NCI-H1694 treated with DMSO at 0.1 percent for 48 hours (cell line): ENCODE measurements around the gene CAMTA1.

Experiments
- DNase-seq: peaks from one replicate; lab custom pipeline; 2025; lab: John Stamatoyannopoulos, UW

Gene CAMTA1

DNA sequence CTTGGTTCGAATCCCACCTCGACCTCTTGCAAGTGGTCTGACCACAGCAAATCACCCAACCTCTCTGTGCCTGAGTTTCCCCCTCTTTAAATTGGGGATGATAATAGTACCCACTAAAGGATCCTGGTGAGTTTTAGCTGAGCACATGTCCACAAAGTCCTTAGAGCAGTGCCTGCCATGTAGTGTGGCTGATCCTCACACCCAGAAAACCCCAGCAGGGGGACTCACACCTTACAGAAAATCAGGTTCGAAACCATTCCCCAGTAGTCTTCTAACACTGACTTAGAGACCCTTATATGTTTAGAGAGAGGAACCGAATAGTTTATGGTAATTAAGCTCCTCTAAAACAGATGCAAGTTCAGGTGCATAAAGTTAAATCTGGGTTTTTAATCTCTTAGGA is 89.0 kb downstream of the CAMTA1 start:
- DNase-seq, result no peak

- DNase-seq, result no peak
These were observed 95.9 kb downstream of the CAMTA1 start for GRCh38 chr1:6880951-6881690.

DNA sequence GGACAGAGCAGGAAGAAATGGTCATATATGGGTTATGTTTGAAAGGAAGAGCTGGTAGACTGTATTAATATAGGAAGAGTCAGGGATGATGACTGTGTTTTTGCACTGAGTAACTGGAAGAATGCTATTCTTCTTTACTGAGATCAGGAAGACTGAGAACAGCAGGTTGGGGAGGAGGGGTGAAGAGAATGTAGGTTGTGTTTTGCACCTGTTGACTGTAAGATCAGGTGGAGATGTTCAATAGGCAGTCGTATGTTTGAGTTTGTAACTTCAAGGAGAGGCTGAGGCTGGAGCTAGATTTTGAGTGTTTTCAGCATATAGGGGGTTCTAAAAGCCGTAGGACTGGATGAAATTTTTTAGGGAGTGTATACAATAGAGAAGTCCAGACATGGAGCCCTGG is 97.2 kb downstream of the CAMTA1 start:
- DNase-seq, result no peak

- DNase-seq, result no peak
These were observed 99.4 kb downstream of the CAMTA1 start for GRCh38 chr1:6884652-6885153.

DNA sequence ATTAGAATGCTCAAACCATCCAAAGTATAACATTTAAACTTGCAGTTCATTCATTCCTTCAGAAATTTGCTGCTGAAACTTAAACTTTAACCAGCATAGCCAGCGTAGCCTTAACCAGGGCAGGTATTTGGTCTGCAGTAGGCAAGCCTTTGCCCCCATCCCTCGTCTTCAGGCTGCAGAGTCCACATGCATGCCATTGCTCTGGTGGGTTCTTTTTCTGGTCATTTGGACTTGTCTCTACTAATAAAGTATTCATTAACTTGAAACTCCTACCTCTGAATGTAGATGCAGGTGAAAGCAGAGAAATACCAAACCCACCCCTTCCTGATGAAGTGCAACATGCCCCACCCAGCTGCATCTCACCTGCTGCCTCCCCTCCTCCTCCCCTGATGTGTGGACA is 100.2 kb downstream of the CAMTA1 start:
- no peak for DNase-seq

DNA sequence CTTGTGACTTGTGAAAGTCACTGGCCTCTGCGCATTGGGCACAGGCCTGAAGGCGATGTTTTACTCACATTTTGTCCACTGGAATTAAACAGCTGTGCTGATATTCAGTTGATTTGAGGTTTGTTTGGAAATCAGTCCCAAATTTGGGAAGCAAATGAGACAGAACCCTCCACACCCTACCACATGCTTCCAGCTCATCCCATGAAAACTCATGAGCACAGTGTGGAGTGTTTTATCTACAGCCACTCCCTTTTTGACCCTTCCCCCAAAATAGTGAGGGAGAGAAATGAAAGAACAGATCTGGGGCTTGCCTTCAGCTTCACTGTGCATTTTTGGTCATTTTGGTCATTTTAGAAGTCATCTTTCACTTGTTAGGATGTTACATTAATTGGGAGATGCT is 101.3 kb downstream of the CAMTA1 start:
- DNase-seq, result no peak

GRCh38 chr1:6888268-6888667 is 103.0 kb downstream of the CAMTA1 start:
- no peak for DNase-seq

DNA sequence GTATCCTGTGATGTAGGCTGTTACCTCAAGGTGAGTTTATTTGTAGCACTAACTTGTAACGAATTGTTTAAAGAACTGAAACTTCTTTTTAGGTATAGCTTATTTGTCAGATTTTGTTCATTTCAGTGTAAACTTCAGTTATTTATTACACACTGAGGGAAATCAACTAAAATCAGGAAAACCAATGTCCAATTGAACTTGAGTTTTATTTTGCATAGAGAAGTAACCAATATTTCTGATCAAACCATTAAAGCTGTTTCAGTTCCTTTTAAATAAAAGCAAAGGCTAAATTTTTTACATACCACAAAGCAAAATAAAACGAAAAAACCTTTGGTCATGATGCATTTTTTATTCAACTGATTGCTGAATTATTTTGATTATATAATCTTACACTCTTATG is 103.6 kb downstream of the CAMTA1 start:
- DNase-seq, result no peak

DNA sequence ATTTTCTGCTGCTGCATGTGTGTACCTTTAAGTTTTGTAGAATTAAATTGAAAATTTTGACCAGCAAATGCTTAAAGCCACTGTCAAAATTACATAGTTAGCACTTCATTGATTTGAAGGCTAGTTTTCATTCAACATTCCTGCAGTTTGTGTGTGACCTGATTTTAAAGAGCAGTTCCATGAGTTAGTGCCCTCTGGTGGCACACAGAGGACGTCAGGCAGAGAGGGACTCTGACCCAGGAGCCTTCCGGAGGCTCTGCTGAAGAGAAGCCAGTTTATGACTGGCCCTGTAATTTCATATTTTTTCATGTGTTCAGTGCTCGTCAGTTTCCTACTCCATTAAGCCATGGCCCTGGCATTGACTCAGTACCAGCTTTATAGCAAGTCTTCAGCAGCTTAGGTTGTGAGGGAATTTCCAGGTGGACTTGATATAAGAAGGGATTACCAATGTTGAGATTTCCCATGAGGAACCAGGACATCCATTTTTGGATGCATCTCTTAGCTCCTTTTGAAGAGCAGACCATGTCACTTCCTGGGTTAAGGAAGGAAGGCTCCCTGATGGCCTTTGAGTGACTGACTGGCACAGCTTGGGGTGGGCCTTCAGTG is 104.7 kb downstream of the CAMTA1 start:
- peak; percentile 2 for DNase-seq

GRCh38 chr1:6890686-6891085 is 105.4 kb downstream of the CAMTA1 start:
- no peak for DNase-seq

DNA sequence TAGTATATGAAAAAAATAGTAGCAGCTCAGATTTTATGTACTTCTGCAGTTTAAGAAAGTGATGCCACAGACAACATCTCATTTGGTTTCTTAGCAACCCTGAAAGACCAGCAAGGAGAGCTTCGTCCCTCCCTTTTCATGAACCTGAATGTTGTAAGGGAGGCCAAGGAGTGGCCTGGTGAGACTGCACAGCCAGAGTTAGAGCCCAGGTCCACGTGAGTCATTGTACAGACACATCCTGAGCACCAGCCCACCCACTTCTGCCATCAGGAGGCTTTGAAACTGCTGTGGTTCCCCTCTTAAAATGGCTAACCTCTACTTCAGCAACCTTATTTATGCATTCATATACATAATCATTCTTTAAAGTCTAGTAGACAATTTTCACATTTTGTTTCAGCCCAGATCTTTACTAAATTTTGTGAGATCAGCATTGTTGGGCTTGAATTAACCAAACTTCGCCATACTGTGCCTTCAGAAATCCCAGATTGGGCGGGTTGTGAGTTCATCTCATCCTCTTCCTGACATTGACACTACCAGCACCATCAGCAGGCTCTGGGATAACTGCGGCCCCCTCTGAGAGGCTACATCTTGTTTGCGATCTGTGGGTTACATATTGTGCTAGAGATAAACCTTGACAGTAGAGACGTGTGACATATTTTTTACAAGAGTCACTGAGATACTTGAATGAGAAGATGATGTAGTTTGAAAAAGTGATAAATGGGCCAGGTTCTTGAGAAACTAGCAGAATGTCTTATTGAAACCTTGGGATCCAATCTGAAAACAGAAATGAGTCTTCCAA is 106.7 kb downstream of the CAMTA1 start:
- no peak for DNase-seq

- no peak for DNase-seq
These were observed 108.1 kb downstream of the CAMTA1 start for GRCh38 chr1:6893388-6893787.

DNA sequence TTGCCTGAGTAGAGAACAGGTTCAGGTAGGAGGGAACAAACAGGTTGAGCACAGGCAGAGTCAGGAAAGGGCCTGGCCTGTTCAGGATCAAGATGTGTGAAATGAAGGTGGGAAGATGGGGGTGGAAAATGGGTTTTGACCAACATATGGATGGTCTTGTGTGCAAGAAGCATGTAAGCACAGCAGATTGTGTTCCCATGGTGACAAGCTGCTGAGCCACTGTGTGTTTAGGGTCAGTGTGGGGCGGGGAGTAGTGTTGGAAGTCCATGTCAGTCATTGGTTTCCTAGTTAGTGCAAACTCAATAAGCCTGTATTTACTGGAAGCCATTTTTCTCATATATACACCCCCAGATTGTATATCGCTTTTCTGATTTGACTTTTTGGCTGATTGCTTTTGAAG is 111.9 kb downstream of the CAMTA1 start:
- no peak for DNase-seq

GRCh38 chr1:6898974-6899539 is 113.8 kb downstream of the CAMTA1 start:
- DNase-seq, result no peak

GRCh38 chr1:6899621-6900020 is 114.4 kb downstream of the CAMTA1 start:
- no peak for DNase-seq

DNA sequence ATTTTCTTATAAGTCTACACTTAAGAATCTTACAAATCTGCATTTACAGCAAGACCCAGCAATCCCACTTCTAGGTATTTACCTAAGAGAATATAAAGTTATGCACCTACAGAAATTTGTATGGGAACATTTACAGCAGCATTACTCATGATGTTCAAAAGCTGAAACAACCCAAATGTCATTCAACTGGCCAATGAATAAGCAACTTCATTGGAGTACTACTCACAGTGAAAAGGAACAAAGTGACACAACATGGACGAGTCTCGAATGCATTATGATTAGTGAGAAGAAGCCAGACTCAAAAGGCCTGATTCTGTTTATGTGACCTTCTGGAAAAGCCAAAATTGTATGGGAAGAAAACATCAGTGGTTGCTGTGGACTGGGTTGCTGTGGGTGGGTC is 116.9 kb downstream of the CAMTA1 start:
- no peak for DNase-seq

DNA sequence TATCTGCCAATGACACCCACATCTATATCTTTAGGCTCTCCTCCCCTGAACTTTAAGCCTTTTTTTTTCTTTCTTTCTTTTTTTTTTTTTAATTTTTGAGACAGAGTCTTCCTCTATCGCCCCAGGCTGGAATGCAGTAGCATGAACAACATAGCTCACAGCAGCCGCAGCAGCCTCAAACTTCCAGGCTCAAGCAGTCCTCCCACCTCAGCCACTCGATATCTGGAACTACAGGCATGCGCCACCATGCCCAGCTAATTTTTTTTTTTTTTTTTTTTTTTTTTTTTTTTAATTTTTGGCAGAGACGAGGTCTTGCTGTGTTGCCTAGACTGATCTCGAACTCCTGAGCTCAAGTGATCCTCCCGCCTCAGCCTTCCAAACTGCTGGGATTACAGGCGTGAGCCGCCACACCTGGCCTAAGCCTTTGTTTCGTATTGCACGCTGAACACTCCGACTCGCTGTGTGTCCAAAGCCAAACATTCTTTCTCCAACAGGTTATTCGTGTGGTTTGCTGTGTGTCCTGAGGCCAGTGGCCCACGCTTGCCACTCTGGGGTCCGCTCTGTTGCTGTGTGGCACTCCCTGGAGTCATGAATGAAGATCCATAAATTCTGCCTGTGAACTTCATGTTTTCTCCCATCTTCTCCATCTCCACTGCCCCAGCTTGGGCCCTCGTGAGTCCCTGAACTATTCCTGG is 119.4 kb downstream of the CAMTA1 start:
- no peak for DNase-seq

- DNase-seq, result no peak
These were observed 120.1 kb downstream of the CAMTA1 start for GRCh38 chr1:6905331-6905730.

DNA sequence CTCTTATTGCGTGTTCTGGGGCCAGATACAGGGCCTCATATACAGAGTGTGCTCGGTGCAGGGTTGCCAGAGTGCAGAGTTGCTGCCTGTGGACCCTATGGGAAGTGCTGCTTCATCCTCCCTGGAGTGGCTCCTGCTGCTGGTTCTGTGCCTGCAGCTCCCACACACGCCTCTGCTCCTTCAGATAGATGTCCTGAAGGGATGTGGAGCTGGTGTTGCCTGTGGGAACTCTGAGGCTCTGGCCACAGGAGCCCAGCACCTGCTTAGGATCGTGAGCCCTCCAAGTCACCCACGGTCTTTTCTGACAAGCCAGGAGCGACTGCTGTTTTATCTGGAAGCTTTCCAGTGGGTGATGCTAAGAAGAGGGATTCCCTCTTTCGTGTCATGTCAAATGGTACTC is 120.5 kb downstream of the CAMTA1 start:
- no peak for DNase-seq

GRCh38 chr1:6906783-6907182 is 121.5 kb downstream of the CAMTA1 start:
- DNase-seq, result no peak

DNA sequence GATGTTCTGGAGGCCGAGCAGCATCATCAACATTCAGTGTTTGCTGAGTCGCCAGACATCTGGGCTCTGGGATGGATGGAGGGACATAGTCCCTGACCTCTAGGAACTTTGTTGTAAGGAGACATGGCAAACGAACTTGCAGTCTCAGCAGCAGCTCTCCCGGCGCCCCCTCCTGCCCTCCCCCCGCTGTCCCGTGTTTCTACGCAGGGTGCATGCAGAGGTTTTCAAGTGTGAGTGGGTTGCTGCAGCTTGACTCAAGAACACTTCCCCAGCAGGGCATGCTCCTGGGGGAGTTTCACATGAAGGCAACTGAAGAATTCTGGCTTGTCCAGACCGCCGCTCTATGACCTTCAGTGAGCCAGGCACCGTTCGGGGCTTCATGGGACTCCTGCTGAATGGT is 121.9 kb downstream of the CAMTA1 start:
- no peak for DNase-seq
